Renal pelvis (tissue), 4 donors: Measurements from ENCODE around the gene GRIPAP1. TPM values are rescaled to one million over a fixed set of nuclear protein-coding genes. Genes with fewer than 3 reads are reported as not detected.

Experiments used
- DNase-seq: peaks from one replicate; pipeline ENCODE4 v3.0.0-alpha.2; 2013
- polyA plus RNA-seq, 3 donors: library from polyadenylated mRNA; unstranded; fragments of 120-200 nt; gene quantifications; one replicate each; pipeline ENCODE4 v1.2.1, GENCODE V29; 2013; ENCODE audit not compliant: insufficient read length in 3 of 3

Gene GRIPAP1
- polyA plus RNA-seq, 3 donors, result 46.7 to 66.3 (median 62.1) TPM

- DNase-seq, result no peak
These were observed 40.4 kb downstream of the GRIPAP1 start for GRCh38 chrX:48961585-48962091.

- no peak for DNase-seq
These were observed 41.8 kb downstream of the GRIPAP1 start for GRCh38 chrX:48960291-48960690.

GRCh38 chrX:48958635-48959094 lies 43.4 kb downstream of the GRIPAP1 start:
- DNase-seq, result no peak

GRCh38 chrX:48957827-48958634 lies 44.0 kb downstream of the GRIPAP1 start:
- DNase-seq, result peak; percentile 95

GRCh38 chrX:48957477-48957826 lies 44.6 kb downstream of the GRIPAP1 start, which contains the start of gene OTUD5:
OTUD5 (minus strand) TSS chrX:48957607; CDS start chrX:48957570, 37 bp downstream.
- DNase-seq, result no peak

GRCh38 chrX:48956728-48957414 lies 45.2 kb downstream of the GRIPAP1 start:
- DNase-seq, result no peak

GRCh38 chrX:48948589-48948988 lies 53.5 kb downstream of the GRIPAP1 start:
- DNase-seq, result no peak

GRCh38 chrX:48945517-48946348 lies 56.3 kb downstream of the GRIPAP1 start:
- no peak for DNase-seq

GRCh38 chrX:48942895-48943294 lies 59.2 kb downstream of the GRIPAP1 start:
- no peak for DNase-seq

- no peak for DNase-seq
These were observed 61.6 kb downstream of the GRIPAP1 start for GRCh38 chrX:48940404-48940955.

- DNase-seq, result no peak
These were observed 62.4 kb downstream of the GRIPAP1 start for GRCh38 chrX:48939524-48940228.

GRCh38 chrX:48938721-48939425 lies 63.2 kb downstream of the GRIPAP1 start:
- DNase-seq, result no peak

- DNase-seq, result no peak
These were observed 64.8 kb downstream of the GRIPAP1 start for GRCh38 chrX:48937054-48937907.

GRCh38 chrX:48936429-48937053 lies 65.5 kb downstream of the GRIPAP1 start:
- no peak for DNase-seq

- DNase-seq, result no peak
These were observed 66.8 kb downstream of the GRIPAP1 start for GRCh38 chrX:48935301-48935670.

- no peak for DNase-seq
These were observed 67.3 kb downstream of the GRIPAP1 start for GRCh38 chrX:48934581-48935300.

GRCh38 chrX:48933757-48934156 lies 68.3 kb downstream of the GRIPAP1 start:
- DNase-seq, result no peak

- DNase-seq, result no peak
These were observed 74.2 kb downstream of the GRIPAP1 start for GRCh38 chrX:48927736-48928382.
